GM04503 (cell line): ENCODE measurements around the gene ATAD3A.

Experiments
- DNase-seq: peaks from one replicate; pipeline ENCODE4 v3.0.0-alpha.2; 2012; ENCODE audit warnings: low read depth

ATAD3A gene

GRCh38 chr1:1540090-1540817, 28.3 kb downstream of the ATAD3A start, which contains the start of gene TMEM240:
TMEM240 (minus strand) TSS chr1:1540624; CDS start chr1:1540346, 278 bp downstream.
- no peak for DNase-seq

- DNase-seq, result no peak
These were observed 29.1 kb downstream of the ATAD3A start for GRCh38 chr1:1540818-1541628.

GRCh38 chr1:1541956-1542765, 30.2 kb downstream of the ATAD3A start:
- DNase-seq, result no peak

GRCh38 chr1:1542766-1543705, 31.1 kb downstream of the ATAD3A start:
- no peak for DNase-seq

GRCh38 chr1:1543706-1544099, 31.7 kb downstream of the ATAD3A start:
- DNase-seq, result no peak

GRCh38 chr1:1544544-1544943, 32.6 kb downstream of the ATAD3A start:
- no peak for DNase-seq

GRCh38 chr1:1545946-1546737, 34.2 kb downstream of the ATAD3A start:
- DNase-seq, result no peak

GRCh38 chr1:1547011-1547410, 35.0 kb downstream of the ATAD3A start:
- no peak for DNase-seq

- DNase-seq, result no peak
These were observed 35.5 kb downstream of the ATAD3A start for GRCh38 chr1:1547476-1547875.

GRCh38 chr1:1548591-1548990, 36.6 kb downstream of the ATAD3A start:
- DNase-seq, result no peak

- DNase-seq, result no peak
These were observed 38.1 kb downstream of the ATAD3A start for GRCh38 chr1:1550087-1550486.

GRCh38 chr1:1550591-1551432, 38.9 kb downstream of the ATAD3A start:
- DNase-seq, result no peak

GRCh38 chr1:1551524-1552262, 39.7 kb downstream of the ATAD3A start:
- no peak for DNase-seq

- no peak for DNase-seq
These were observed 40.3 kb downstream of the ATAD3A start for GRCh38 chr1:1552263-1552639.

GRCh38 chr1:1553821-1554494, 42.0 kb downstream of the ATAD3A start:
- DNase-seq, result no peak

GRCh38 chr1:1554550-1554925, 42.6 kb downstream of the ATAD3A start:
- no peak for DNase-seq

- DNase-seq, result no peak
These were observed 43.3 kb downstream of the ATAD3A start for GRCh38 chr1:1554926-1555915.
